CD4-positive, alpha-beta T cell (primary cell): ENCODE results near the gene PLA2G15. TPM values are rescaled to one million over a fixed set of nuclear protein-coding genes. Genes with fewer than 3 reads are reported as not detected.
A peak's percentile ranks its signal among the peaks of the same experiment; 100 is the strongest.

Experiments
- ATAC-seq: fragments of 200-7000 bp; cut with Tn5 transposase; one replicate; pipeline ENCODE4 v1.10.0; 2022; ENCODE audit warnings: mild to moderate bottlenecking; ENCODE audit not compliant: poor library complexity
- CTCF ChIA-PET: fragments of 350-600 bp; sonication (Branson Sonifier 250); formaldehyde crosslinking; loops from one replicate; lab custom pipeline; 2021; ENCODE audit warnings: antibody characterized with exemption, inconsistent platforms; lab: Charles Lee
- POLR2A ChIA-PET: fragments of 350-600 bp; sonication (Branson Sonifier 250); formaldehyde crosslinking; loops from one replicate; lab custom pipeline; 2021; ENCODE audit warnings: antibody characterized with exemption, inconsistent platforms; lab: Charles Lee
- DNase-seq, 14 experiments: peaks; one replicate each; pipeline ENCODE4 v3.0.0-alpha.2; 2013 to 2020; ENCODE audit warnings: mixed read lengths in 2 of 14
- H3K27ac ChIP-seq, 2 donors: one replicate each; pipeline versions ENCODE4 v1.5.1 to v1.7.0; 2013; ENCODE audit warnings: low read length in 2 of 2, low read depth in 1 of 2, mild to moderate bottlenecking in 1 of 2
- H3K27me3 ChIP-seq, 2 experiments: 1 replicate in 1 of 2; 2 replicates in 1 of 2; pipeline versions ENCODE4 v1.6.1 to v1.7.0; 2013; ENCODE audit warnings: low read length in 2 of 2, control low read depth in 1 of 2, mild to moderate bottlenecking in 1 of 2, moderate library complexity in 1 of 2; ENCODE audit not compliant: insufficient read depth in 2 of 2, control insufficient read depth in 1 of 2
- H3K36me3 ChIP-seq: one replicate; pipeline ENCODE4 v1.6.1; 2013; ENCODE audit warnings: low read length, control low read depth; ENCODE audit not compliant: insufficient read depth
- H3K4me1 ChIP-seq: one replicate; pipeline ENCODE4 v1.6.1; 2013; ENCODE audit warnings: low read length, control low read depth; ENCODE audit not compliant: insufficient read depth
- H3K4me3 ChIP-seq: one replicate; pipeline ENCODE4 v1.5.1; 2013; ENCODE audit warnings: mild to moderate bottlenecking, low read length, moderate library complexity
- H3K9me3 ChIP-seq, 2 experiments: 1 replicate in 1 of 2; 2 replicates in 1 of 2; pipeline versions ENCODE4 v1.6.1 to v1.7.0; 2013; ENCODE audit warnings: low read length in 2 of 2, mild to moderate bottlenecking in 2 of 2, control low read depth in 1 of 2, moderate library complexity in 1 of 2; ENCODE audit not compliant: control insufficient read depth in 1 of 2, insufficient read depth in 1 of 2
- H3K27ac Mint-ChIP-seq: one replicate; pipeline ENCODE4 v1.8.0; 2020; ENCODE audit warnings: mixed read lengths
- H3K27me3 Mint-ChIP-seq: one replicate; pipeline ENCODE4 v1.8.0; 2021; ENCODE audit warnings: mixed read lengths
- H3K36me3 Mint-ChIP-seq: one replicate; pipeline ENCODE4 v1.8.0; 2021; ENCODE audit warnings: low read depth, mixed read lengths
- H3K4me1 Mint-ChIP-seq: one replicate; pipeline ENCODE4 v1.8.0; 2021; ENCODE audit warnings: low read depth, mixed read lengths
- H3K4me3 Mint-ChIP-seq: one replicate; pipeline ENCODE4 v1.8.0; 2020; ENCODE audit warnings: mild to moderate bottlenecking, mixed read lengths
- H3K9me3 Mint-ChIP-seq: one replicate; pipeline ENCODE4 v1.8.0; 2020; ENCODE audit warnings: mixed read lengths
- CTCF ChIP-seq: fragments of 200-600 bp; IDR thresholded peaks from one replicate; pipeline ENCODE4 v1.8.0; 2022; ENCODE audit warnings: antibody characterized with exemption, mild to moderate bottlenecking
- intact Hi-C, 2 experiments: fragments of 100-400 bp; cut with DNase I in 1 of 2; cut with micrococcal nuclease in 1 of 2; formaldehyde crosslinking; loops; one replicate each; pipeline versions ENCODE4 v1.15.1 to v1.9.0; 2023 to 2025; cut with DNase I, micrococcal nuclease
- total RNA-seq, 174 experiments: library from RNA in 2 of 174; stranded (reverse) in 2 of 174; gene quantifications; one replicate each; pipeline ENCODE4 v1.2.3 and lab custom pipeline; 2021 to 2026

Gene PLA2G15
- total RNA-seq, 2 experiments from 2014 or later, result 4.3 to 4.7 TPM

- ChIA-PET CTCF (interaction anchor here (2.9 kb wide), 1 partner anchor 133 kb away, joined by 20 read pairs; no protein-coding TSS in a partner anchor), POLR2A (interaction anchor here (1.9 kb wide), 1 partner anchor 11 kb away, joined by 10 read pairs; the partner anchor contains the start of gene ESRP2)
- Mint-ChIP-seq H3K27me3 (no peaks in the 10 kb centered on the region), H3K27ac (peak overlapping the region; percentile 47), H3K4me3 (no peak overlapping the region), H3K36me3 (peaks cover 39% of the 10 kb centered on the region), H3K9me3 (no peaks in the 10 kb centered on the region), H3K4me1 (peaks cover 45% of the 10 kb centered on the region)
- Histone ChIP-seq H3K4me3 (no peak overlapping the region), H3K4me1 (peaks cover 23% of the 10 kb centered on the region), H3K27ac (no peak overlapping the region), H3K36me3 (peaks cover 77% of the 10 kb centered on the region), H3K9me3 (no peaks in the 10 kb centered on the region), H3K27me3 (no peaks in the 10 kb centered on the region)
- ATAC-seq, result no peak
- no peak for DNase-seq
- TF ChIP-seq CTCF, result no peak
- intact Hi-C loops, result loop anchor here (5.0 kb wide), 3 partner anchors 49 to 704 kb away; partner anchors contain the start of gene NRN1L (in 1 of the 2)
These were observed 19.1 kb upstream of the PLA2G15 start for GRCh38 chr16:68226116-68226515.

GRCh38 chr16:68227183-68227793 lies 17.9 kb upstream of the PLA2G15 start:
- Mint-ChIP-seq H3K27me3 (no peaks in the 10 kb centered on the region), H3K4me1 (peaks cover 39% of the 10 kb centered on the region), H3K4me3 (no peak overlapping the region), H3K36me3 (peaks cover 30% of the 10 kb centered on the region), H3K9me3 (no peaks in the 10 kb centered on the region), H3K27ac (peak overlapping the region; percentile 47)
- H3K4me1 ChIP-seq, result peaks cover 23% of the 10 kb centered on the region
- POLR2A ChIA-PET, result interaction anchor here (0.6 to 1.9 kb wide), 6 partner anchors 10 to 142 kb away, joined by 3 to 10 read pairs (median 3); partner anchors contain the start of genes ESRP2 and NFATC3
- peak in 3 of 14 experiments; percentile 21 to 43 (median 29) for DNase-seq
- peak; percentile 28 for ATAC-seq
- H3K4me3 ChIP-seq, result no peak overlapping the region
- H3K27me3 ChIP-seq, result no peaks in the 10 kb centered on the region
- CTCF ChIA-PET, result interaction anchor here (0.6 to 2.9 kb wide), 9 partner anchors 10 to 1599 kb away, joined by 3 to 20 read pairs (median 3); partner anchors contain the start of genes ATP6V0D1 and SLC7A6
- peaks cover 68% of the 10 kb centered on the region for H3K36me3 ChIP-seq
- intact Hi-C loops, result loop anchor here (5.0 kb wide), 3 partner anchors 50 to 705 kb away; partner anchors contain the start of gene NRN1L (in 1 of the 2)
- H3K27ac ChIP-seq, result peak overlapping the region; percentile 47 to 61
- TF ChIP-seq CTCF, result no peak
- no peaks in the 10 kb centered on the region for H3K9me3 ChIP-seq

- Histone ChIP-seq H3K27me3 (no peaks in the 10 kb centered on the region), H3K36me3 (peaks cover 64% of the 10 kb centered on the region), H3K27ac (peak overlapping the region; percentile 47 to 61), H3K9me3 (no peaks in the 10 kb centered on the region), H3K4me1 (peaks cover 23% of the 10 kb centered on the region), H3K4me3 (no peak overlapping the region)
- H3K4me3 Mint-ChIP-seq, result peak overlapping the region; percentile 20
- H3K4me1 Mint-ChIP-seq, result peaks cover 39% of the 10 kb centered on the region
- peaks cover 23% of the 10 kb centered on the region for H3K36me3 Mint-ChIP-seq
- peak in 1 of 14 experiments; percentile 28 for DNase-seq
- H3K9me3 Mint-ChIP-seq, result no peaks in the 10 kb centered on the region
- CTCF ChIA-PET, result interaction anchor here (0.6 to 2.9 kb wide), 7 partner anchors 11 to 1599 kb away, joined by 3 to 20 read pairs (median 5); no protein-coding TSS in a partner anchor
- no peak for ATAC-seq
- H3K27ac Mint-ChIP-seq, result peak overlapping the region; percentile 47
- no peak for TF ChIP-seq CTCF
- POLR2A ChIA-PET, result interaction anchor here (0.6 to 1.5 kb wide), 8 partner anchors 9 to 143 kb away, joined by 3 to 5 read pairs (median 4); partner anchors contain the start of gene NFATC3
- H3K27me3 Mint-ChIP-seq, result no peaks in the 10 kb centered on the region
- intact Hi-C loops, result loop anchor here (2.0 to 5.0 kb wide), 4 partner anchors 51 to 706 kb away; partner anchors contain the start of gene NRN1L (in 1 of the 2)
These were observed 17.2 kb upstream of the PLA2G15 start for GRCh38 chr16:68227850-68228553.
